Measurements from ENCODE around the gene TTC13.
A peak's percentile ranks its signal among the peaks of the same experiment; 100 is the strongest.

DNA sequence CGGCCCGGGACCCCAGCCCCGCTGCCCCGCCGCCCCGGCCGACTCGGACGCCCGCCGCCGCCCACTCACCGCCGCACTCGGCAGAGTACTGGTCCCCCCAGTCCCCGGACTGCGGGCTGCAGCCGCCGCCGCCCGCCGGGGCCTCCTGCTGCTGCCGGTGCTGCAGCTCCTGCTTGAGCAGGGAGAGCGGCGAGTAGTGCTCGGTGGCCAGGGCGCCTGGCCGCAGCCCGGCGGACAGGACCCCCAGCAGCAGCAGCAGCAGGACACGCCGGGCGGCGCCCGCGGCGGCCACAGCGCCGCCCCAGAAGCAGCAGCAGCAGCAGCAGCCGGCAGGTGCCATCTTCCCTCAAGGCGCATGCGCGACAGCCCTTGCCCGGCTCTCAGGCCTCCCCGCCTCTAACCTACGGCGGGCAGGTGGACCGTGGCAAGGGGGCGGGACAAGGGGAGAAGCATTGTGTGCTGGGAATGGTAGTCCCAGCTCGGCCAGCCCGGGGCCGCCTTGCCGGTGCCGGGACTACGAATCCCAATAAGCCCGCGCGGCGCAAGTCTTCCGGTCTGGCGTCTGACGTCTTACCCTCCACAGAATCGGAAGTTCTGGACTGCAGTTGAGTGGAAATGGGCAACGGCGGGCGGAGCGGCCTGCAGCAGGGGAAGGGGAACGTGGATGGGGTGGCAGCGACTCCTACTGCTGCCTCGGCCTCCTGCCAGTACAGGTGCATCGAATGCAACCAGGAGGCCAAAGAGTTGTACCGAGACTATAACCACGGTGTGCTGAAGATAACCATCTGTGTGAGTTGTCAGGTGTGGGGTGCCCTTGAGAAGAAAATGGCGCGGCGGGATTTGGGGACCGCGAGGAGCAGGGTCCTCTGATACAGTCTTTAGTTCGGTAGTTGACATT lies at the start of gene TTC13, which contains the start of gene ARV1:
- TF ChIP-seq ZZZ3 (CRISPR knock-in tag; IDR thresholded peaks at IDR 0.05; ENCODE audit: borderline replicate concordance): no peak; the same call in 1 of the 2 replicates
- TF ChIP-seq SNRNP70 (IDR thresholded peaks at IDR 0.05; ENCODE audit: low read depth, low read length): no peak
- TF ChIP-seq, protein P1, sequence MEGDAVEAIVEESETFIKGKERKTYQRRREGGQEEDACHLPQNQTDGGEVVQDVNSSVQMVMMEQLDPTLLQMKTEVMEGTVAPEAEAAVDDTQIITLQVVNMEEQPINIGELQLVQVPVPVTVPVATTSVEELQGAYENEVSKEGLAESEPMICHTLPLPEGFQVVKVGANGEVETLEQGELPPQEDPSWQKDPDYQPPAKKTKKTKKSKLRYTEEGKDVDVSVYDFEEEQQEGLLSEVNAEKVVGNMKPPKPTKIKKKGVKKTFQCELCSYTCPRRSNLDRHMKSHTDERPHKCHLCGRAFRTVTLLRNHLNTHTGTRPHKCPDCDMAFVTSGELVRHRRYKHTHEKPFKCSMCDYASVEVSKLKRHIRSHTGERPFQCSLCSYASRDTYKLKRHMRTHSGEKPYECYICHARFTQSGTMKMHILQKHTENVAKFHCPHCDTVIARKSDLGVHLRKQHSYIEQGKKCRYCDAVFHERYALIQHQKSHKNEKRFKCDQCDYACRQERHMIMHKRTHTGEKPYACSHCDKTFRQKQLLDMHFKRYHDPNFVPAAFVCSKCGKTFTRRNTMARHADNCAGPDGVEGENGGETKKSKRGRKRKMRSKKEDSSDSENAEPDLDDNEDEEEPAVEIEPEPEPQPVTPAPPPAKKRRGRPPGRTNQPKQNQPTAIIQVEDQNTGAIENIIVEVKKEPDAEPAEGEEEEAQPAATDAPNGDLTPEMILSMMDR (CRISPR knock-in tag; IDR thresholded peaks at IDR 0.05): peak; percentile 85
- TF ChIP-seq ZNF34 (CRISPR knock-in tag; IDR thresholded peaks at IDR 0.05; ENCODE audit: borderline replicate concordance): no peak
- TF ChIP-seq DR1 (CRISPR knock-in tag; IDR thresholded peaks at IDR 0.05): peak; percentile 60; the same call in 1 of the 2 replicates
- no peak for TF ChIP-seq SYNCRIP (IDR thresholded peaks at IDR 0.05; ENCODE audit: insufficient read depth, low read depth, low read length)
